Parathyroid adenoma (tissue), 2 donors: Measurements from ENCODE around the gene HELQ.

Source experiments
- H2AFZ ChIP-seq: fragments of 300-600 bp; sonication (generic); one replicate; pipeline ENCODE4 v1.7.0; 2017; ENCODE audit warnings: antibody characterized with exemption, mild to moderate bottlenecking
- H3K27ac ChIP-seq: fragments of 300-600 bp; sonication (generic); one replicate; pipeline ENCODE4 v1.7.0; 2017
- H3K27me3 ChIP-seq: fragments of 300-600 bp; sonication (generic); one replicate; pipeline ENCODE4 v1.7.0; 2017; ENCODE audit warnings: low read length; ENCODE audit not compliant: control insufficient read depth, insufficient read depth
- H3K36me3 ChIP-seq: fragments of 300-600 bp; sonication (generic); one replicate; pipeline ENCODE4 v1.7.0; 2017; ENCODE audit warnings: low read length; ENCODE audit not compliant: control insufficient read depth, insufficient read depth
- H3K4me1 ChIP-seq: fragments of 300-600 bp; sonication (generic); one replicate; pipeline ENCODE4 v1.7.0; 2017; ENCODE audit warnings: control low read depth
- H3K4me2 ChIP-seq: fragments of 300-600 bp; sonication (generic); one replicate; pipeline ENCODE4 v1.7.0; 2017; ENCODE audit warnings: low read length
- H3K4me3 ChIP-seq: fragments of 300-600 bp; sonication (generic); one replicate; pipeline ENCODE4 v1.7.0; 2017; ENCODE audit warnings: low read depth, low read length
- H3K79me2 ChIP-seq: fragments of 300-600 bp; sonication (generic); one replicate; pipeline ENCODE4 v1.7.0; 2017; ENCODE audit warnings: control low read depth
- H3K9ac ChIP-seq: fragments of 300-600 bp; sonication (generic); one replicate; pipeline ENCODE4 v1.7.0; 2017; ENCODE audit warnings: mild to moderate bottlenecking
- H3K9me3 ChIP-seq: fragments of 300-600 bp; sonication (generic); one replicate; pipeline ENCODE4 v1.7.0; 2017; ENCODE audit warnings: low read length; ENCODE audit not compliant: control insufficient read depth
- CTCF ChIP-seq: fragments of 300-600 bp; sonication (generic); IDR thresholded peaks from one replicate; pipeline ENCODE4 v1.7.0; 2017; ENCODE audit warnings: antibody characterized with exemption, mild to moderate bottlenecking
- donor health status: primary hyperparathyroidism.

The HELQ gene

GRCh38 chr4:83360018-83360417 is 95.6 kb downstream of the HELQ start:
- Histone ChIP-seq H3K27ac (no peak overlapping the region), H3K36me3 (no peaks in the 10 kb centered on the region), H3K27me3 (no peaks in the 10 kb centered on the region), H3K4me3 (no peak overlapping the region), H3K9me3 (no peaks in the 10 kb centered on the region), H2AFZ (no peak overlapping the region), H3K79me2 (no peaks in the 10 kb centered on the region), H3K4me1 (peaks cover 3% of the 10 kb centered on the region), H3K4me2 (no peak overlapping the region), H3K9ac (no peak overlapping the region)
- TF ChIP-seq CTCF, result no peak

GRCh38 chr4:83358410-83358809 is 97.2 kb downstream of the HELQ start:
- no peak overlapping the region for H3K4me2 ChIP-seq
- H3K27me3 ChIP-seq, result no peaks in the 10 kb centered on the region
- peaks cover 3% of the 10 kb centered on the region for H3K9me3 ChIP-seq
- no peak overlapping the region for H3K4me3 ChIP-seq
- H3K79me2 ChIP-seq, result no peaks in the 10 kb centered on the region
- TF ChIP-seq CTCF, result no peak
- no peak overlapping the region for H3K9ac ChIP-seq
- H3K36me3 ChIP-seq, result no peaks in the 10 kb centered on the region
- H2AFZ ChIP-seq, result no peak overlapping the region
- no peak overlapping the region for H3K27ac ChIP-seq
- H3K4me1 ChIP-seq, result peaks cover 3% of the 10 kb centered on the region
